Stimulated activated CD4-positive, alpha-beta T cell treated with anti-CD3 and anti-CD28 coated beads, Interleukin-12 subunit alpha, Interleukin-12 subunit beta, amount 100 ng/mL, for 24 hours (primary cell): ENCODE measurements around the gene NDUFB10.

Experiments used
- DNase-seq, 2 experiments: peaks; one replicate each; pipeline ENCODE4 v3.0.0-alpha.2; 2020; ENCODE audit warnings: low read depth in 2 of 2

NDUFB10 gene

DNA sequence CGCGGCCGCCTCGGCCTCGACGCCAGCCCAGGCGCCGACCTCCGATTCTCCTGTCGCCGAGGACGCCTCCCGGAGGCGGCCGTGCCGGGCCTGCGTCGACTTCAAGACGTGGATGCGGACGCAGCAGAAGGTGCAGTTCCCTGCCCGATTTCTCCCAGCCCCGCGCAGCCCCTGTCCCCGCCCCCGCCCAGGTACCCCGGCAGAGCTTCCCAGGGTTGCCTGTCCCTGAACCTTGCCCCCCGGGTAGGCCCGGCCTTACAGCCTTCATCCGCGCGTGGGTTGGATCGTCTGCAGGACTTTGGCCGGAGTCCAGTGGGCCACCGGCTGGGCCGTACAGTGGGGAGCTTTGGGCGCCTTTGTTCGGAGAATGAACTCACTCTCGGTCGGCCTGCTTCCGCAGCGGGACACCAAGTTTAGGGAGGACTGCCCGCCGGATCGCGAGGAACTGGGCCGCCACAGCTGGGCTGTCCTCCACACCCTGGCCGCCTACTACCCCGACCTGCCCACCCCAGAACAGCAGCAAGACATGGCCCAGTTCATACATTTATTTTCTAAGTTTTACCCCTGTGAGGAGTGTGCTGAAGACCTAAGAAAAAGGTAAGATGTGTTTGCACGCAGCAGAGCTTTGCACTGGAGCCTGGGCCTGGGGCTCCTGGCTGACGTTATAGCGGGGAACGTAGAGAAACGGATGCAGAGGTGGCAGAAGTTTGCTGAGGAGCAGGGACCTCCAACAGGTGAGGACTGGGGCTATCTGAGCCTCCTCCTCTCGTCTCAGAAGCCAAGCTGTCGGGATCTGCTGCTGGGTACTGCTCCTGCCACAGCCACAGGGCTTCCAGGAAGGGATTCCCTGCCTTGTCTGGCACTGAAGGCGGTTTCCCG lies 25.2 kb downstream of the NDUFB10 start:
- no peak for DNase-seq

DNA sequence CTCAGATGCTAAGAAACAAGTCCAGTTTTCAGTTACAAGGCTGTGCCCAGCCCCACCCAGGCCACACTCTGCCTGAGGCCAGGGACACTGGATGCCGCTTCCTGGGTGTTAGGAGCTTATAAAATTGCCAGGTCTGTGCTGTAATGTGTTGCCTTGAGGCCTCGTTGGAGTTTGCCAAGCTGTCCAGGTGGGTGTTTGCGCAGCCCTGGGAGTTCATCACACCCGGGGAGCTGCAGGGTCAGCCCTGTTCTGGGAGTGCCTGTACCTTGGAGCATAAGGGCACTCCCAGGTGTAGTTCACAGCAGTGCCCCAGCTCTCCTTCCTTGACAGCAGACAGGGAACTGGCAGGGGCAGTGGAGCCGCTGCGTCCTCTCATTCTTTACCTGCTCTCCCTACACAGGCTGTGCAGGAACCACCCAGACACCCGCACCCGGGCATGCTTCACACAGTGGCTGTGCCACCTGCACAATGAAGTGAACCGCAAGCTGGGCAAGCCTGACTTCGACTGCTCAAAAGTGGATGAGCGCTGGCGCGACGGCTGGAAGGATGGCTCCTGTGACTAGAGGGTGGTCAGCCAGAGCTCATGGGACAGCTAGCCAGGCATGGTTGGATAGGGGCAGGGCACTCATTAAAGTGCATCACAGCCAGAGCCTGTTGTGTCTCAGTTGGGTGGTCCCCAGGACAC lies 26.3 kb downstream of the NDUFB10 start:
- no peak for DNase-seq

DNA sequence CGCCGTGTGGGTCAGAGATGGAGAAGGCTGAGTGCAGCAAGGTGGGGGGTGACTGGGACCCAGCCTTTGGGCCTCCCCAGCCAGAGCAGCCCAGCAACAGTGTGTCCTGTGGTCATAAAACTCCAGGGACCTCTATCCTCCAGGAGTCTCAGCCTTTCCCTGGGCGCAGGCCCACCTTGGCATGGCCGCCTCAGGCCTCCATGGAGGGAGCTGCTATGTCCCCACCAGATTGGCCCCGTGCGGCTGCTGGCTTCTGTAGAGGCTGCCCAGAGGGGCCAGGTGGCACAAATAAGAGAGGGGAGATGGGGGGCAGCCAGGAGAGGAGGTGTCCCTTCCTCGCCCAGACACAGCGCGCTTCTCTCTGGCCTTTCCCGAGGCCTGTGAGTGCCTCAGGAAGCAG lies 27.9 kb downstream of the NDUFB10 start:
- no peak for DNase-seq

DNA sequence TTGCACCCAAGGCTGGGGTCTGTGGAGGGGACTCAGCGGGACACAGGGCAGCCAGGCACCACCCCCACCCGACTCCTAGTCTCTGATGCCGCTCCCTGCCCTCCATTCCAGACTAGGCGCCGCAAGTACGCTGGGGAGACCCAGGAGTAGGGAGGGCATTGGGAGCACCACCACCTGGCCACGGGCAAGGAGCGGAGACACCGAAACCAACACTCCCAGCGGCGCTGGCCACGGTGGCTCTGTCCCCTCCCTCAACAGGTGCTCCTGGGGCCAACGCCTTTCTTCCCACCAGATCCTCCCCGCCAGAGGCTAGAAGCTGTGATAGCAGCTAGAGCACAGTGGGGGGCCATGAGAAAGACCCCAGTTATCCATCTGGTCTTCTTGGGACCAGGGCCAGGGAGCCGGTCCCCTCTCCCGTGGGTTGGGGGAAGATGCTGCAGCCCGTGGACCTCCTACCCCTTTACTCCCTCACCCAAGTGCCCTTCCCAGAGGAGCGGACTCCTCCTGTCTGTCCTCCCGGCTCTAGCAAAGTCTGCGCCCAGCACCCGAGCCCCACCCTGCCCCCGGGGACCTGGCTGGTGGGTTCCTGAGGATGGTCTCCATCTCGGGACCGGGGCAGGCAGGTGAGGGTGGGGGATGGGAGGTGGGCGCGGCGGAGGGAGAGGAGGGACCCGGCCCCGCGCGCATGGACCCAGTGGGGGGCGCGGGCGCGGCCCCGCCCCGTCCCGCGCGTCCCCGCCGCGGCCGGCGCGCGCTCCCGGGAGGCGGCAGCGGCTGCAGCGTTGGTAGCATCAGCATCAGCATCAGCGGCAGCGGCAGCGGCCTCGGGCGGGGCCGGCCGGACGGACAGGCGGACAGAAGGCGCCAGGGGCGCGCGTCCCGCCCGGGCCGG lies 30.1 kb downstream of the NDUFB10 start, which contains the start of gene SYNGR3:
Gene SYNGR3 (plus strand): TSS at position 762 of the 892 bp plus-strand sequence. CDS start 133 bp downstream, outside the sequence.
- no peak for DNase-seq

DNA sequence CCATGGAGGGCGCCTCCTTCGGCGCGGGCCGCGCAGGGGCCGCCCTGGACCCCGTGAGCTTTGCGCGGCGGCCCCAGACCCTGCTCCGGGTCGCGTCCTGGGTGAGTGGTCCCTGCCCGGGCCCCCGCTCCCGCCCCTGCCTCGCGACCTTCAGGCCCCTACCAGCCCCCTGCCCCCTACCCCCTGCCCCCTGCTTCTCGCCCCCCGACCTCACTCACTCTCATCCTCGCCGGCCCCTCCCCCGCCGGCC lies 30.7 kb downstream of the NDUFB10 start:
- DNase-seq: no peak

DNA sequence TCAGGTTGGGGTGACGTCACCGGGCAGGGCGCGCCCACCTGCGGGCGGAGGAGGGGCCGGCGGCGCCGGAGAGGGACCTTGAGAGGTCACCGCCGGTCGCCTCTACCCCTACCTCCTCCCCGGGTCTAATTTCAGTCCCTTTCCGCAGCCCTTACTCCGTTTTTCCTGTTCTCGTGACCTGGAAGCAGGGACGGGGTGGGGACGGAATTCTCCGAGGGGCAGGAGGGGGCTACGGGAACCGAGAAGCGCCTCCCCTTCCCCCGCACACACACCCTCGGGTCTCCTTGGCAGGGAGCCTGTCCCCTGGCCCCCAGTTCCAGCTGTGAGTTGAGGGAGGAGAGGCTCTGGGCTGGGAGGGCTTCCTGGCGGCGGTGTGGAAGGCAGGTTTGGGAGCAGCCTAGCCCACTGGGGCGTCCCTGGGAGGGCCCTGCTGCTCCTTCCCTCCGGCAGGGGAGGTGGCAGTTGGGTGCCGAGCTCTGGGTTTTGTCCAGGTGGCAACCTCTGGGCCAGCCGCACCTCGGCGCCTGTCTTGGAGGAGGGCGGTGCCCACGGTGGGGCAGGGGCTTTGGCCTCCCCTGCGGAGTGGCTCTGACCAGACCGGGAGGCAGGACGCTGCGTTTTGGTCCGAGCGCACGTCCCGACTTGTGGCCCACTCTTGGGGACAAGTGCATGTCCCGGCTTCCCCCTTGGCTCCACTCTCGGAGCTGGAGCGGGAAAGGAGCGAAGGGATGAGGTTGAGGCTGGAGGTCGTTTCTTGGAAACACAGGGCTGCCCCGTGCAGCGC lies 31.2 kb downstream of the NDUFB10 start:
- DNase-seq: no peak

DNA sequence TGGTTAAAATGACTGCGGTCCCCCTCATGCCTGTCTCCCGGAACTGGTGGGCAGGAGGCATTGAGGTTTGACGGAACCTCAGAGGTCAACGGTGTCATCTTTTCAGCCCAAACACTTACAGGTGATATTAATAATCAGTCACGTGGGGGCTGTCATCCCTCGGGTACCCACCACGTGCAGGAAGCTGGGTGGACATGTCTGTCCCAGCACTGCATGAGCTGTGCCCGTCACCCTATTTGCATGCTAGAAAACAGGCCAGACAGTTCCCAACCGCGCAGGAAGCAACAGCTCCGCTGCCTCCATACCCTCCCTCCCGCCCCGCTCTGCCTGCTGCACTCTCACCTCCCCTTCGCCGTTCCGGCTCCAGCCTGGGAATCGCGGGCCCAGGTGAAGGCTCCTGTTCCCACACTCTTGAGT lies 31.8 kb downstream of the NDUFB10 start:
- DNase-seq: no peak

DNA sequence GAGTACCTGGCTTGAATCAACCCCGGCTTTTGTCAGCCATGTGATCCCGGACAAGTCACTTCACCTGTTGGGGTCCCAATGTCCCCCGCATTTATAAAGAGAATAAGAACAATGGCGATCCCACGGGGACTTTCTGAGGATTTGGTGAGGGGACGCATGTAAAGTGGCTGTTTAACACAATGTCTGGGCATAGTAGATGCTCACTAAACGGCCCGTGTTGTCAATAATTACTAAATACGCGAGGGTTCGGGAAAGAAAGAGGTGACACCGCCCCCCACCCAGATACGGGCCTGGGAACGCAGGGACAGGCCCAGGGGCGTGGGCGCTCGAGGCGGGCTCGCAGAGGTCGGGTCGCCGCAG lies 32.2 kb downstream of the NDUFB10 start:
- DNase-seq: no peak

DNA sequence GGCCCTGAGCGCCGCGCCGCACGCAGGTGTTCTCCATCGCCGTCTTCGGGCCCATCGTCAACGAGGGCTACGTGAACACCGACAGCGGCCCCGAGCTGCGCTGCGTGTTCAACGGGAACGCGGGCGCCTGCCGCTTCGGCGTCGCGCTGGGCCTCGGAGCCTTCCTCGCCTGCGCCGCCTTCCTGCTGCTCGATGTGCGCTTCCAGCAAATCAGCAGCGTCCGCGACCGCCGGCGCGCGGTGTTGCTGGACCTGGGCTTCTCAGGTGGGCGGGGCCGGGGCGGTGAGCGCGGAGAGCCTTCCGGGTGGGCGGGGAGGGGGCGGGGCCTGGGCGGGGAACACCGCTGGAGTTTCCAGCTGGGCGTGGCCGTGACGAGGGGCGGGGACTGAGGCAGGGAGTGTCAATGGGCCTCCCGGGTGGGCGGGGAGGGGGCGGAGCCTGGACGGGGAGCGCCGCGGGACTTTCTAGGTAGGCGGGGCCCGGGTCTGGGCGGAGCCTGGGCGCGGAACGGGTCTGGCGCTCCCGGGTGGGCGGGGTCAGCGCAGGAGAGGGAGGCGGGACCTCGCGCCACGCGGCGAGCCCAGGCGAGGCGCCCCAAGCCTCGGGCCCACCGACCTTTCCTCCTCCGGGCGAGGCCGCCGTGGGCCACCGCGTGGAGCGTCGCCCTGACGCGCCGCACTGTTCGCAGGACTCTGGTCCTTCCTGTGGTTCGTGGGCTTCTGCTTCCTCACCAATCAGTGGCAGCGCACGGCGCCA lies 32.8 kb downstream of the NDUFB10 start:
- peak; percentile 93 to 97 for DNase-seq

DNA sequence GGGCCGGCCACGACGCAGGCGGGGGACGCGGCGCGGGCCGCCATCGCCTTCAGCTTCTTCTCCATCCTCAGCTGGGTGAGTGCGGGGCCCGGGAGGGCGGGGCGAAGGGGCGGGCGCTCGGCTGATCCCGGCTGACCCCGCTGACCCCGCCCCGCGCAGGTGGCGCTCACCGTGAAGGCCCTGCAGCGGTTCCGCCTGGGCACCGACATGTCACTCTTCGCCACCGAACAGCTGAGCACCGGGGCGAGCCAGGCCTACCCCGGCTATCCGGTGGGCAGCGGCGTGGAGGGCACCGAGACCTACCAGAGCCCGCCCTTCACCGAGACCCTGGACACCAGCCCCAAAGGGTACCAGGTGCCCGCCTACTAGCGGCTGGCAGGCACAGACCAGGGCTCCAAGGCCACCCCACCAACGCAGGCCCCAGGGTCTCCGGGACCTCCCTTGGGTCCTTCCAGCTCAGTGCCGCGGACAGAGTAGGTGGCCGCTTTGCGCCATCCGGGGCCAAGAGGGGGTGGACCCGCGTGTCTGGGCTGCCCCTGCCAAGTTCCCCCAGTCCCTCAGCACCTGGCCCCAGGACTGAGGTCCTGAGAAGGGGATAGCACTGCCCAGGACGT lies 33.5 kb downstream of the NDUFB10 start:
- DNase-seq: no peak

DNA sequence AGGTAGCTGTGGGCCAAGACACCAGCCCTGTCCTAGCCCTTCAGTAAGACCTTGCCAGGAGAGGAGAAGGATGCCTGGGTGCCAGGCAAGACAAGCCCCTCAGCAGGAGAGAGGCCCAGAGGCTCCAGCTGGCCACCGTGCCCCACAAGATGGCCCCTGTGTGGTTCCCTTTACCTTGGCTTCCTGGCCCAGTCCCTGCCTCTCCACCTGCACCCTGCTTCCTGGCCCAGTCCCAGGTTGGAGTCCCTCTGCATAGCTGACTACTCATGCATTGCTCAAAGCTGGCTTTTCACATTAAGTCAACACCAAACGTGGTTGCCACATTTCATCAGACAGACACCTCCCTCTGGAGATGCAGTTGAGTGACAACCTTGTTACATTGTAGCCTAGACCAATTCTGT lies 34.4 kb downstream of the NDUFB10 start:
- DNase-seq: no peak

DNA sequence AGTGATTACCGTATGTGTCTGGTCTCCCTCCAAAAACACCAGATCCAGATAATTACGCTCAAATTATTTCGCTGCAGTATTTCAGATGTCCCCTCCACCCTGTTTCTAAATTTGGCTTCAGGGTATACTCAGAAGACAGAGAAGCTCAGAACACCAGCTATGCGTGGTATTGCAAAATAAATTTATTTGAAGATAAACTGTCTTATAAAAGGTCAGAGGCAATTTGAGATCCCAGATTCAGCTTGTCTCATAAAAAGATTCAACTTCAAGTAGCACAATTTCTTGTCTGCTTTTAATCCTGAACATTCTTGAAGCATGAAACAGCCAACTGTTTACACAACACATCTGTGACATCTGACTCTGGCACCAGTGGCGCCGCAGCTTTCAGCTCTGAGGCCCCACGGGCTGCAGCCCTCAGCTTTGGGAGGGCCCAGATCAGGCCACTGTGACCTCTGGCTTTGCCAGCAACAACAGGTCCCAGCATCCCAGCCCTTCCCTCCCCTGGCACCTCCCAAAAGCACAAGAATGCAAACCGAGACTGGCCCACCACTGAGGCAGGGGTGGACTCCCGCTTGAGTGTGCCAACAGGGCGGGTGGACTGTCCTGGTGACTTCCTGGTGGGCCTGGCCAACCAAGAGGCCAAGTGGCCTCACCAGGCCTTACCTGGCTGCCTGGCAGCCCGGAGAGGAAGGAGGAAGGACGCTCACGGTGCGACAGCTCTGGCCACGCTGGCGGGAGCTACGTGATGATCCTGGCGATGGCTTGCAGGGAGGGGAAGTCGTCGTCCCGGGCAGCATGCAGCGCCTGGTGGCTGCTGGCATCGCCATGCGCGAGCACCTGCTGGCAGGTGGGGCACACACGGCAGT lies 38.4 kb downstream of the NDUFB10 start:
- DNase-seq: no peak

DNA sequence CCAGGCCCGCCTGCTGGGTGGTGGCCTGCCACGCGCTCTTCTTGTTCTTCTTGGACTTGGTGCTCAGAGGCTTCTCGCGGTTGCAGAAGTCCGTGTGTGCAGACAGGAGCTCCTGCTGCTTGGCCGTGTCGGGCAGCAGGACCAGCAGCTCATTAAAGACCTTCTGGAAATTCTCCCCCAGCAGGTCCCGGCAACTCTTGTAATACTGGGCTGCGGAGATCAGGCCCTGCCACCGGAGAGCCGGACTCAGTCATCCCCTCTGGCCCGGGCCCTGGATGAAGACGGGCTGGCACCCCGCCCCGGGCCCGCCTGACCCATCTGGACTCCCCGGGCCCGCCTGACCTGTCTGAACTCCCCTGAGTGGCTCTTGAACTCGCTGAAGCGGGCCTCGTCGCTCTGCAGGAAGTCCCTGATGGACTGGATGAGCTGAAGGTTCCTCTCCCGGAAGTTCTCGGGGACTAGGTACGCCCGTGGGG lies 39.1 kb downstream of the NDUFB10 start:
- no peak for DNase-seq

DNA sequence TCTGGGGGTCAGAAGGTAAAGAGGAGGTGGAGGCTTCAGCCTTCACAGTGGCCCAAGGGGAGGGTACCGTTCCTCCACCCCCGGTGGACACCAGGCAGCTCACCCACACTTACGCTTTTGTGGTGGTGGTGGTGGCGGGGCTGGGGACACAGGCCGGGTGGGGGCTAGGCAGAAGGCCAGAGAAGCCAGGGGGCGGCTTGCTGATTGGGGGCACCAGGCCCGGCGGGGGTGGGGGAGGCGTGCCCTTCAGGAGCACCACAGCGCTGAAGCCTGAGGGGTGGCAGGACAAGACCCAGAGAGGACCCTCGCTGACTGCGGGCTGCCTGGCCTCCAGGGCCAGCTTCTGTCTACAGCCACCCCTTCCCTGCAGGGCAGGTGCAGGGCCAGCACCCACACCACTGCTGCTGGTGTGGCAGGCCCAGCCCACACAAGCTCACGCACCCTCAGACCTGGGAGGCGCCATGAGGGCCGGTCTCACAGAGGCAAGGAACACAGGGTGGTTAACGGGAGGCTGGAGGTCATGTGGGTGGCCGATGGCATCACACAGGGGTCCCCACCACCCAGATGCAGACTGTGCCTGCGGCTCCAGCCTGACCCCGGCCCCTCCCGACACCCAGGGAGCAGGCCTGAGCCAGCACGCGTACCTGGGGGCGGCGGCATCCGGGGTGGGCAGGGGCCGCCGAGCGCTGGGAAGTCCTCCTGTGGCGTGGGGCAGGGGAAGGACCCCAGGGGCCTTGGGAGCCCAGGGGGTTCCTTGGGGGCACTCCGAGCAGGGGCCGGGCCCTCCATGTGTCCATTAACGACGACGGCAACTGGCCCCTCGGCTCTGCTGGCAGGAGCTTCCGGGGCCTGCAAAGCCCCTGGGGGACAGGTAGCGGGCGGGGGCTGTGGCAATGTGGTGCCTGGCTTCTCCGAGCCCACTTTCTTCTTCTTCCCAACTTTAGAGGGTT lies 39.8 kb downstream of the NDUFB10 start:
- no peak for DNase-seq

DNA sequence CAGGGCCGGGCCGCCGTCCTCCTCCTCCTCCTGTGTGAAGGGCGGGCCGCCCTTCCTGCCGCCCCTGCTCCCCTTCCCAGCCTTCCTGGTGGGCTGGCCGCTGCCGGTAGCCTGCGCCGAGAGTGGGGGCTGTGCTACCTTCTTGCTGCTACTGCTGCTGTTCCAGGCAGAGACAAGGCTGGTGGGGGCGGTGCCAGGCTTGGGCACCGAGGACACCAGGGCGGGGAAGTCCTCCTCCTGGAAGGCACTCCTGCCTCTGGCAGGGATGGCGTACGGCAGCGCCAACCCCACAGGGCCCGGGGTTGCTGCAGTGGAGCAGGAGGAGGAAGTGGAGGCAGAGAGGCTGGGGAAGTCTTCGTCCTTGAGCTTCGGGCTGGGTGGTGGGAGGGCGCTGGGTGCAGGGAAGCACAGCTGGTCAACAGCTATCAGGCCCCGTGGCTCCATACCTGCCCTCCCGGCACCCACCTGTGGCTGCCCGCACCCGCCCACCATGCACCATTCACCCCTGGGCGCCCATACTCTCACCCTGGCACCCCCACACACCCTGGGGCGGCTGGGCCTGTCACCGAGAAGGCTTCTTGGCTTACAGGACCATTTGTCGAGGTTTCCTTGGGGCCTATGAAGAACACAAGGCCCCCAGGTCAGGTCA lies 40.7 kb downstream of the NDUFB10 start:
- DNase-seq: no peak

DNA sequence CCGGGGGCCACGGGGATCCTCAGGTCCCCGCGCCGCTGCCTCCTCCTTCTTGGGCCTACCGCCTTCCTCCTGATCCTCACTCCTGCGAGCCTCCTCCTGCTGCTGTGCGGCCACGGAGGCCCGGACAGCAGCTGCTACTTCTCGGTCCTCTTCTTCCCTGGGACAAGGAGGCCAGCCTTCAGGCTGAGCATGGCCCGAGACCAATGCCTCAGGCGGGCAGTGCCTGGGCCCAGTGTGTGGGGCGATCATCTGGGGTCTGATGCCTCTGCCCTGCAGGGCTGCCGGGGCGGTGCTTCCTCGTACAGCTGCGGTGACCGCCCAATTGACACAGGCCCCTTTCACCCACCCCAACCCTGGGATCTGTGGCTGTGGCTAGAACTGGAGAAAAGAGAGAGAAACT lies 41.7 kb downstream of the NDUFB10 start:
- no peak for DNase-seq

DNA sequence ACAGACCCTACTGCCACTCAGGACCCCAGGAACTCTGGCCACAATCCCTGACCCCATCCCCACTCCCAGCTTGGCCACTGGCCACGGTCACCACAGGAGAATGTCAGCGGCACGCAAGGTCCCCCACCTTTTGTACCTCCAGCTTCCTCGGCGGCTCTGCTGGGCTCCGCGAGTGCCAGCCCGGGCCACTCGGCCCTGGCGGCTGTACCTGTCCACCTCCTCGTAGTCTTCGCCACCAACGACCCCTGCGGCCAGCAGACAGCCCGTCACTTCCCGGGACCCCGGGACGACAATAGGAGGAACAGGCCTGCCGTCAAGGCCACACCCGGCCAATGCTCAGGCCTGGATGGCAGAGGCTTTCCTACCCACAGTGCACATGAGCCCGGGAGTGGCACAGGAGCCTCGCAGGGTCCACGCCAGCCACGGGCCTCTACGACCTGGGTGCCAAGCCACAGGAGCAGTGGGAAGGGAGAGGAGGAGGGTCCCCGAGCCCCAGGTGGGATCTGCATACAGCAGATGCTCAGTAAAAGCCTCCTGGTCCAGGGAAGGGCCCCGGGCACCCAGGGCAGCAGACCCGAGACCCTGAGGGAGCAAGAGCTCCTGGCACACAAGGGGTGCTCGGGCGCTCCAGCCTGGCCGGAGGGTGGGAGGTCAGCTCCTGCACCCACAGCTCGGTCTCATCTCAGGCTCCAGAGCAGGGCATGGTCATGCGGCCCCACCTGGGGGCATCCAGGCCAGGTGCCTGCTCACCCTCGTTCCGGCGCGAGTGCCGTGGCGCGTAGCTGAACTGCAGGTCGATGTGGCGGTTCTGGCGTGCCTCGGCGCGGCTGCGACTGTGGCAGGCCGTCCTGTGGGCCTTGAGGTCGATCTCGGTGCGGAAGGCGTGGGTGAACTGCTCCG lies 42.4 kb downstream of the NDUFB10 start:
- DNase-seq: no peak
